Glomerular visceral epithelial cell (primary cell): ENCODE results near the gene KRT78.
"Not testable (repeated sequence)": the region's sequence is repeated elsewhere in the genome, so short reads cannot be mapped to it uniquely, and the experiment has no call there.

Experiments
- DNase-seq: peaks from one replicate; pipeline ENCODE4 v3.0.0-alpha.2; 2016; ENCODE audit errors: extremely low spot score

The KRT78 gene

GRCh38 chr12:52848661-52849255, at the start of gene KRT78:
KRT78 (minus strand) TSS chr12:52848994; CDS start chr12:52848930, 64 bp downstream.
- no peak for DNase-seq

- DNase-seq = no peak
Measured at GRCh38 chr12:52896190-52897100, 47.7 kb upstream of the KRT78 start.

- DNase-seq = peak; percentile 18
Measured at GRCh38 chr12:52895726-52896189, 47.0 kb upstream of the KRT78 start.

GRCh38 chr12:52892974-52893373, 44.2 kb upstream of the KRT78 start:
- DNase-seq = no peak

GRCh38 chr12:52892207-52892852, 43.5 kb upstream of the KRT78 start:
- no peak for DNase-seq

- DNase-seq = no peak
Measured at GRCh38 chr12:52891044-52891443, 42.2 kb upstream of the KRT78 start.

- DNase-seq = no peak
Measured at GRCh38 chr12:52890417-52890816, 41.6 kb upstream of the KRT78 start.

GRCh38 chr12:52884526-52885293, 35.9 kb upstream of the KRT78 start:
- DNase-seq = peak; percentile 69

- DNase-seq = not testable (repeated sequence)
Measured at GRCh38 chr12:52880499-52880898, 31.7 kb upstream of the KRT78 start.

GRCh38 chr12:52879394-52880351, 30.9 kb upstream of the KRT78 start:
- peak; percentile 81 for DNase-seq

GRCh38 chr12:52878507-52879393, 30.0 kb upstream of the KRT78 start:
- DNase-seq = no peak

- DNase-seq = no peak
Measured at GRCh38 chr12:52877242-52877641, 28.4 kb upstream of the KRT78 start.

- DNase-seq = peak; percentile 70
Measured at GRCh38 chr12:52876372-52876771, 27.6 kb upstream of the KRT78 start.

- DNase-seq = no peak
Measured at GRCh38 chr12:52874573-52875435, 26.0 kb upstream of the KRT78 start.

GRCh38 chr12:52873832-52874572, 25.2 kb upstream of the KRT78 start:
- peak; percentile 95 for DNase-seq

GRCh38 chr12:52873513-52873831, 24.7 kb upstream of the KRT78 start:
- DNase-seq = no peak

GRCh38 chr12:52872644-52873389, 24.0 kb upstream of the KRT78 start:
- DNase-seq = no peak
